NCI-H69 (cell line): ENCODE results near the gene DRAM1.

Experiments
- DNase-seq: peaks from one replicate; lab custom pipeline; 2025; lab: John Stamatoyannopoulos, UW

Gene DRAM1

DNA sequence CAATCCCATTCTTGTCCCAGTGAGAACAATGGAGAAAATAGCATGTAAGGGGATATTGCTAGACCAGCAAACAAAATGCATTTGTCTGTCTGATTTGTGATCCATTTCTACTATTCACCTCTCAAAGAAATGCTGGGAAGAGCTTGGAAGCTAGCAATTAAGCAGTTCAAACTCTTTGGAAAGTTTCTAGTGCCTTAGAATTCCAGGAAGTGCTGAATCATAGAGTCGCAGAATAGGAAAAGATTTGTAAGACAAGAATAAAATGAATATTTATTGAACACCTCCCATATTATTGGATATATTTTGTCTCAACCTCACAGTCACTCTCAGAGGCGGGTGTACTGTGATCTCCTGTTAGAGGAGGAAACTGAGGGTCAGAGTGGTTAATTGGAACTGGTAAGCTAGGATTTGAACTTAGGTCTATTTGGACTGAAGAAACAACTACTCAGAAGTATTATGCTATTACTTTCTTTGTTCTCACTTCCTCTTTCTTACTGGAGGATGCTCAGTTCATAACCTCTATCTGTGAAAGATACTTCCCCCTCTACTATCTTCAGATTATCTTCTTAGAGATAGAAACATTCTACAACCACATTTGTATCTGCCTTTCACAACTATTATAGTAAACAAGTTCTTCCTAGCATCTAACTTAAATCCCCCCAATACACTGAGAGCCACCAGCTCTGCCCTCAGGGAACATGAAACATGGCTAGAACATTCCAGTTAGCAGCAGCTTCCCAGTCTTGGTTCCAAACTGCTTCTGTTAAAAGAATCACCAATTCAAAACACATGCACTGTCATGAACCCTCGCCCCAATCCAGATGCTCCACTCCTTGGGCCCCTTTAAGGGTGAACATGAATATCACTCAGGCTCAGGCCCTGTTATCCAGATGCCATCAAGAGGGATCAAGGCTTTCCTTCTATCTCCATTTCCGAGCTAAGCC lies 64.2 kb downstream of the DRAM1 start:
- DNase-seq: no peak

DNA sequence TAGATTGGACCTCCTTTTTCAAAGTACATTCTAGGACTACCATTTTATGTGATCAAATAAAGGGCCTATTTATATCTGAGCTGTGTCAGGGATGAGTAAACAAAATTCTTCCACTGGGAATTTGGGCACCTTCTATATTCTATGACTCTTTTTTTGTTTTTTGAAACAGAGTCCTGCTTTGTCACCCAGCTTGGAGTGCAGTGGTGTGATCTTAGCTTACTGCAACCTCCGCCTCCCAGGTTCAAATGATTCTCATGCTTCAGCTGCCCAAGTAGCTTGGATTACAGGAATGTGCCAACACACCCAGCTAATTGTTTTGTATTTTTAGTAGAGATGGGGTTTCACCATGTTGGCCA lies 64.8 kb downstream of the DRAM1 start:
- DNase-seq: no peak

DNA sequence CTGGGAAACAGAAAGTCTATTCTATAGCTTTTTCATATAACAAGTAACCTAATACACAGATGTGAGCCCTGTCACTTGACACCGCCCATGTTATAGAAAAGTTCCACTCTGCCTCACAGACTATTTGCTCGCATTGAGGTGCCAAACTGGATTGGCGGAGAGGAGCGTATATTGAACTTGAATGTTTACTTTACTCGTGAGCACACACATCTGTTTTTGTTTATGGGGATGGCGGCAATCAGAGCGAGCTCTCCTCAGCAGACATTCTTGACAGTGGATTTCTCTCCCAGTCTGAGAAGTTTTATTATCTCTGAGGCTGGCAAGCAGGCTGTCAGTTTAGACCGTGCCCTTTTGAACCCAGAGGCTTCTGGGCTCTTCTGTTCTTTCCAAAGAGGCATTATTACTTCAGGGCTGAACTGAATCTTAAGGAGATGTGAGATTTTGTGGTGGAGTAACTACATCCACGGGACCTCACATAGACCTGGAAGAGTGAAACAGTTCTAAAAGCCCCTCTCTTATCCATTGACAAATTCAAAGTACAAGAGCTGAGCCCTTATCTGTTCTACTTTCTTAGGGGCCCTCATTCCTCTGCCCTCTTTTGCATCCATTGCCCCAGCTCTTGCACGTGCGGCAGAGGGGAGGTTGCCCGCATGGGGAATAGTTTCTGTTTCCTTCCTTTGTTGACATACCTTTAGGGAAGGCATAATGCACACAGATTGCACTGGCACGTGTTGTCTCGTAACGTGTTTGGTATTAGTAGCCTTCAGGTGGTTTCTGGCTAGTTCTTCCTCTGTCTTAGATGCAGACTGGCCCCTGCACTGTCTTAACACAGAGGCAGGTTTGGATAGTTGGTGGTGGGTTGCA lies 68.2 kb downstream of the DRAM1 start:
- peak; percentile 69 for DNase-seq

DNA sequence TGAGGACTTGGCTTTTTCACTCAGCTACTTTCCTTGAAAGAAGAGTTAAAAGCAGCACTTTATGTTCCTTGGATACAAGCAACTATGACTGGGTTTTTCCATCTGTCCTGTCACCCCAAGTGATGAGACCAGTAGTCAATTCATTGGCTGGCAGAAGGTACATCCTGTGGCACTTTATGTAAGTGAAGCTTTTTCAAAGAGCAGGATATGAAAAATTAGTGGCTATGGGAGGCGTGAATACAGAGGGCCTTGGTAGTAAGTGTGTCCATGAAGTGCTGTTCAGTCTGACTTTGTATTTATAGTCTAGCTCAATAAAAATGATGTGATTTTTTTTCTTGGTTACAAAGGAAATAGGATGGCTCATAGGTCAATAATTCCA lies 68.8 kb downstream of the DRAM1 start:
- no peak for DNase-seq

- DNase-seq: no peak
These were observed 69.9 kb downstream of the DRAM1 start for GRCh38 chr12:101947316-101947715.

DNA sequence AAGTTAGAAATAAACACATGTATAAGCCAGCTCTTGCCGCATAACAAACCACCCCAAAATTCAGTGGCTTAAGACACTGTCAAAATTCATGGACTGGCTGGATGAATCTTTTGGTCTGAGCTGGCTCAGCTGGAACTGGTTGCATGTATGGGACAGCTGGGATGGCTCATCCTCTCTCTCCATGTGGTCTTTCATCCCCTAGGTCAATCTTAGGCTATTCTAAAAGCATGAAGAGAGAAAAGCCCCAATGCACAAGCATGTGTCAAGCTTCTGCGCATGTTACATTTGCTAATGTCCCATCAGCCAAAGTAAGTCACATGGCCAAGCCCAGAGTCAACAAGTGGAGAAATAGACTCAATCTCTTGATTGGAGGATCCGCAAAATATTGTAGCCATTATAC lies 71.0 kb downstream of the DRAM1 start:
- DNase-seq: no peak

- DNase-seq: no peak
These were observed 73.8 kb downstream of the DRAM1 start for GRCh38 chr12:101951002-101951670.

- no peak for DNase-seq
These were observed 76.7 kb downstream of the DRAM1 start for GRCh38 chr12:101954113-101954512.

- DNase-seq: no peak
These were observed 77.3 kb downstream of the DRAM1 start for GRCh38 chr12:101954676-101955075.

- DNase-seq: no peak
These were observed 80.0 kb downstream of the DRAM1 start for GRCh38 chr12:101957252-101957959.

- no peak for DNase-seq
These were observed 82.2 kb downstream of the DRAM1 start for GRCh38 chr12:101959607-101960006.

GRCh38 chr12:101962486-101962885 lies 85.1 kb downstream of the DRAM1 start:
- no peak for DNase-seq

- no peak for DNase-seq
These were observed 86.3 kb downstream of the DRAM1 start for GRCh38 chr12:101963697-101964096.

DNA sequence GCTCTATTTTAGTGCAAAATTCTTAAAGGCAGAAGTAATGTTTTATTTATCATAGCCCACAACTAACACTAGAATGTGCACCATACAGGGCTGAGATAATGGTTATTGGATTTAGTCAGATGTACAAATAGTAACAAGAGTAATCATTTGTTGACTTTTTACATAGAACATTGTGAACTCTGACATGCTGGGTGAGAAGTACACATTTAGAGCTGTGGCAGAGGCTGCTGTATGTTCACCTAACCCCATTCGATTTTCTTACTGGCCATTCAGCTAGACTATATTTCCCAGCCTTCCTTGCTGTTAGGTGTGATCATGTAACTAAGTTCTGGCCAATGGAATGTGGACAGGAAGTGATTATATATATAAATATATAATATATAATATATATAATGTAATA lies 89.1 kb downstream of the DRAM1 start:
- DNase-seq: peak; percentile 7

DNA sequence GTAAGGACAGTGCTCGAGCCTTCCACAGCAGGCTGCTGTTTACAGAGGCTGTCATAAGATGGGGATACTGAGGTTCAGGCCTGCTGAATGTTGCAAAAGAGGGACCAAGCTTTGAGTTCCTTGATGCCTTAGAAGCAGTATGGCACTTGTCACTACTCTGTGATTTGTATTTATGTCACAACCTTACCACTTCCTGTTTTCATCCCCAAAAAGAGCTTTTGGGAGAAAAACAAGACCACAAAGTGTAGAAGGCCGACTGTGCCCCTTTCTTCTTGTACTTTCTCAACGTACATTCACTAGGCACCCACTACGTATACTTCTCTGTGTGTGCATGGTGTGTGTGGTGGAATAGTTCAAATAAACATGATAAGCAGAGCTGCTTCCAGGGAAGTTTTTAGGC lies 90.1 kb downstream of the DRAM1 start:
- no peak for DNase-seq

GRCh38 chr12:101968770-101969169 lies 91.4 kb downstream of the DRAM1 start:
- no peak for DNase-seq
